NT2/D1 (cell line): Measurements from ENCODE around the gene ZDHHC11.
"Not testable (repeated sequence)": the region's sequence is repeated elsewhere in the genome, so short reads cannot be mapped to it uniquely, and the experiment has no call there.

ENCODE experiments used
- DNase-seq: peaks from one replicate; pipeline ENCODE4 v3.0.0-alpha.2; 2011; ENCODE audit warnings: low read depth, low spot score
- H3K27me3 ChIP-seq: 2 replicates; pipeline ENCODE4 v1.6.0; 2011; ENCODE audit warnings: mild to moderate bottlenecking; ENCODE audit not compliant: insufficient read length, insufficient read depth
- H3K36me3 ChIP-seq: 2 replicates; pipeline ENCODE4 v1.6.1; 2011; ENCODE audit warnings: mild to moderate bottlenecking, low read length, mixed read lengths; ENCODE audit not compliant: insufficient read depth, insufficient read length
- H3K4me1 ChIP-seq: 2 replicates; pipeline ENCODE4 v1.5.1; 2011; ENCODE audit not compliant: insufficient read depth, insufficient read length
- H3K4me3 ChIP-seq: 2 replicates; pipeline ENCODE4 v1.5.1; 2011; ENCODE audit warnings: low read depth; ENCODE audit not compliant: insufficient read length
- H3K9ac ChIP-seq: 2 replicates; pipeline ENCODE4 v1.6.0; 2011; ENCODE audit warnings: low read depth; ENCODE audit not compliant: insufficient read length
- H3K9me3 ChIP-seq: 2 replicates; pipeline ENCODE4 v1.5.1; 2011; ENCODE audit warnings: mild to moderate bottlenecking, low read length; ENCODE audit not compliant: insufficient read depth
- SUZ12 ChIP-seq: IDR thresholded peaks from 2 replicates; pipeline ENCODE4 v1.6.1; 2011; ENCODE audit not compliant: insufficient read length, insufficient read depth; ENCODE audit errors: extremely low read depth
- YY1 ChIP-seq: IDR thresholded peaks from 2 replicates; pipeline ENCODE4 v1.6.1; 2011; ENCODE audit not compliant: insufficient read length, insufficient read depth
- ZNF274 ChIP-seq: IDR thresholded peaks from 2 replicates; pipeline ENCODE4 v1.6.1; 2011; ENCODE audit warnings: mild to moderate bottlenecking, low read depth, low read length

Gene ZDHHC11

GRCh38 chr5:852018-852417 lies 1.2 kb upstream of the ZDHHC11 start:
- H3K4me3 ChIP-seq = no peak overlapping the region
- peaks cover 14% of the 10 kb centered on the region for H3K36me3 ChIP-seq
- H3K27me3 ChIP-seq = no peaks in the 10 kb centered on the region
- no peak overlapping the region for H3K9ac ChIP-seq
- H3K9me3 ChIP-seq = no peaks in the 10 kb centered on the region
- peaks cover 9% of the 10 kb centered on the region for H3K4me1 ChIP-seq
- no peak for TF ChIP-seq YY1
- no peak for TF ChIP-seq ZNF274
- no peak for TF ChIP-seq SUZ12
- no peak for DNase-seq

- H3K4me1 ChIP-seq = peaks cover 9% of the 10 kb centered on the region
- H3K9me3 ChIP-seq = no peaks in the 10 kb centered on the region
- TF ChIP-seq YY1 (no peak), ZNF274 (no peak), SUZ12 (no peak)
- H3K4me3 ChIP-seq = no peak overlapping the region
- H3K9ac ChIP-seq = no peak overlapping the region
- peaks cover 11% of the 10 kb centered on the region for H3K36me3 ChIP-seq
- H3K27me3 ChIP-seq = no peaks in the 10 kb centered on the region
- DNase-seq = no peak
These were observed 767 bp upstream of the ZDHHC11 start for GRCh38 chr5:851553-851952.

GRCh38 chr5:851076-851475 lies 290 bp upstream of the ZDHHC11 start:
- Histone ChIP-seq H3K9ac (no peak overlapping the region), H3K9me3 (no peaks in the 10 kb centered on the region), H3K27me3 (no peaks in the 10 kb centered on the region), H3K4me1 (peaks cover 9% of the 10 kb centered on the region), H3K4me3 (no peak overlapping the region), H3K36me3 (peaks cover 11% of the 10 kb centered on the region)
- TF ChIP-seq YY1 = no peak
- no peak for TF ChIP-seq ZNF274
- TF ChIP-seq SUZ12 = no peak
- DNase-seq = no peak

GRCh38 chr5:849651-850301 lies 1.0 kb downstream of the ZDHHC11 start:
- H3K36me3 ChIP-seq = peaks cover 11% of the 10 kb centered on the region
- H3K9ac ChIP-seq = peak overlapping the region; percentile 32
- no peak for DNase-seq
- H3K9me3 ChIP-seq = no peaks in the 10 kb centered on the region
- TF ChIP-seq ZNF274 = no peak
- no peak for TF ChIP-seq SUZ12
- TF ChIP-seq YY1 = no peak
- peaks cover 9% of the 10 kb centered on the region for H3K4me1 ChIP-seq
- no peaks in the 10 kb centered on the region for H3K27me3 ChIP-seq
- no peak overlapping the region for H3K4me3 ChIP-seq

- no peak overlapping the region for H3K9ac ChIP-seq
- no peaks in the 10 kb centered on the region for H3K9me3 ChIP-seq
- no peak overlapping the region for H3K4me3 ChIP-seq
- DNase-seq = no peak
- peaks cover 11% of the 10 kb centered on the region for H3K36me3 ChIP-seq
- H3K4me1 ChIP-seq = peaks cover 9% of the 10 kb centered on the region
- TF ChIP-seq YY1 = no peak
- TF ChIP-seq ZNF274 = no peak
- TF ChIP-seq SUZ12 = no peak
- no peaks in the 10 kb centered on the region for H3K27me3 ChIP-seq
These were observed 2.1 kb downstream of the ZDHHC11 start for GRCh38 chr5:848671-849111.

GRCh38 chr5:847736-848135 lies 3.0 kb downstream of the ZDHHC11 start:
- H3K27me3 ChIP-seq, H3K9me3 ChIP-seq, H3K9ac ChIP-seq, H3K4me1 ChIP-seq, H3K4me3 ChIP-seq, DNase-seq: not testable (repeated sequence)
- peaks cover 14% of the 10 kb centered on the region for H3K36me3 ChIP-seq

GRCh38 chr5:847212-847611 lies 3.6 kb downstream of the ZDHHC11 start:
- not testable (repeated sequence) for H3K9me3 ChIP-seq, H3K9ac ChIP-seq, H3K4me1 ChIP-seq, H3K27me3 ChIP-seq, DNase-seq, H3K4me3 ChIP-seq
- peaks cover 15% of the 10 kb centered on the region for H3K36me3 ChIP-seq

- not testable (repeated sequence) for DNase-seq, H3K27me3 ChIP-seq, H3K4me1 ChIP-seq, H3K9ac ChIP-seq, H3K4me3 ChIP-seq, H3K9me3 ChIP-seq
- H3K36me3 ChIP-seq = peaks cover 19% of the 10 kb centered on the region
These were observed 4.1 kb downstream of the ZDHHC11 start for GRCh38 chr5:846602-847091.

- H3K9me3 ChIP-seq, H3K4me3 ChIP-seq, DNase-seq, H3K4me1 ChIP-seq, H3K27me3 ChIP-seq, H3K9ac ChIP-seq: not testable (repeated sequence)
- peaks cover 24% of the 10 kb centered on the region for H3K36me3 ChIP-seq
These were observed 4.8 kb downstream of the ZDHHC11 start for GRCh38 chr5:845676-846601.

GRCh38 chr5:845031-845675 lies 5.6 kb downstream of the ZDHHC11 start:
- DNase-seq, H3K4me1 ChIP-seq: not testable (repeated sequence)
- H3K36me3 ChIP-seq = peaks cover 31% of the 10 kb centered on the region

More at GRCh38 chr5:845031-845675, 5.6 kb downstream of the ZDHHC11 start:
- H3K4me3 ChIP-seq, H3K9ac ChIP-seq, H3K27me3 ChIP-seq, H3K9me3 ChIP-seq: not testable (repeated sequence)
